Measurements from ENCODE around the gene SMIM13.

The SMIM13 gene

DNA sequence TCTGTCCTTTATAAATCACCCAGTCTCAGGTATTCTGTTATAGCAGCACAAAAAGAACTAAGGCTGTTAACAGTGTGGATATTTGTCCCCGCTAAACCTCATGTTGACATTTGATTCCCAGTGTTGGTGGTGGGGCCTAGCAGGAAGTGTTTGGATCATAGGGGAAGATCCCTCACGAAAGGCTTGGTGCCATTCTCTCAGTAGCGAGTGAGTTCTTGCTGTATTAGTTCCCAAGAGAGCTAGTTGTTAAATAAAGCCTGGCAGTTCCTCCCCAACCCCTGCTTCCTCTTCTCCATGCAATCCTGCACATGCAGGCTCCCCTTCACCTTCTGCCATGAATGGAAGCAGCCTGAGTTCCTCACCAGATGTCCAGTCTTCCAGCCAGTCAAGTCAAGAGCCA, 47.7 kb downstream of the SMIM13 start:
- TF ChIP-seq NFIC (IDR thresholded peaks at IDR 0.05) (no peak), EP300 (IDR thresholded peaks at IDR 0.05; ENCODE audit: borderline replicate concordance) (no peak), YY1 (IDR thresholded peaks at IDR 0.05; ENCODE audit: low read depth) (no peak), TCF12 (IDR thresholded peaks at IDR 0.05; ENCODE audit: low read depth) (no peak), CREB1 (IDR thresholded peaks at IDR 0.05; ENCODE audit: low read depth) (no peak), TAF1 (IDR thresholded peaks at IDR 0.05; ENCODE audit: low read depth) (no peak), ZBTB7A (IDR thresholded peaks at IDR 0.05; ENCODE audit: low read depth) (no peak), FOXM1 (IDR thresholded peaks at IDR 0.05; ENCODE audit: borderline replicate concordance, low read depth) (no peak), EGR1 (IDR thresholded peaks at IDR 0.05) (no peak), RAD21 (IDR thresholded peaks at IDR 0.05; ENCODE audit: low read depth) (no peak), CEBPB (IDR thresholded peaks at IDR 0.05) (no peak), TEAD4 (IDR thresholded peaks at IDR 0.05) (no peak)
- TF ChIP-seq, protein P1, sequence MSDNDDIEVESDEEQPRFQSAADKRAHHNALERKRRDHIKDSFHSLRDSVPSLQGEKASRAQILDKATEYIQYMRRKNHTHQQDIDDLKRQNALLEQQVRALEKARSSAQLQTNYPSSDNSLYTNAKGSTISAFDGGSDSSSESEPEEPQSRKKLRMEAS (IDR thresholded peaks at IDR 0.05): no peak
- TF ChIP-seq, protein P2, sequence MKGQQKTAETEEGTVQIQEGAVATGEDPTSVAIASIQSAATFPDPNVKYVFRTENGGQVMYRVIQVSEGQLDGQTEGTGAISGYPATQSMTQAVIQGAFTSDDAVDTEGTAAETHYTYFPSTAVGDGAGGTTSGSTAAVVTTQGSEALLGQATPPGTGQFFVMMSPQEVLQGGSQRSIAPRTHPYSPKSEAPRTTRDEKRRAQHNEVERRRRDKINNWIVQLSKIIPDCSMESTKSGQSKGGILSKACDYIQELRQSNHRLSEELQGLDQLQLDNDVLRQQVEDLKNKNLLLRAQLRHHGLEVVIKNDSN (IDR thresholded peaks at IDR 0.05): no peak
- TF ChIP-seq, protein P3, sequence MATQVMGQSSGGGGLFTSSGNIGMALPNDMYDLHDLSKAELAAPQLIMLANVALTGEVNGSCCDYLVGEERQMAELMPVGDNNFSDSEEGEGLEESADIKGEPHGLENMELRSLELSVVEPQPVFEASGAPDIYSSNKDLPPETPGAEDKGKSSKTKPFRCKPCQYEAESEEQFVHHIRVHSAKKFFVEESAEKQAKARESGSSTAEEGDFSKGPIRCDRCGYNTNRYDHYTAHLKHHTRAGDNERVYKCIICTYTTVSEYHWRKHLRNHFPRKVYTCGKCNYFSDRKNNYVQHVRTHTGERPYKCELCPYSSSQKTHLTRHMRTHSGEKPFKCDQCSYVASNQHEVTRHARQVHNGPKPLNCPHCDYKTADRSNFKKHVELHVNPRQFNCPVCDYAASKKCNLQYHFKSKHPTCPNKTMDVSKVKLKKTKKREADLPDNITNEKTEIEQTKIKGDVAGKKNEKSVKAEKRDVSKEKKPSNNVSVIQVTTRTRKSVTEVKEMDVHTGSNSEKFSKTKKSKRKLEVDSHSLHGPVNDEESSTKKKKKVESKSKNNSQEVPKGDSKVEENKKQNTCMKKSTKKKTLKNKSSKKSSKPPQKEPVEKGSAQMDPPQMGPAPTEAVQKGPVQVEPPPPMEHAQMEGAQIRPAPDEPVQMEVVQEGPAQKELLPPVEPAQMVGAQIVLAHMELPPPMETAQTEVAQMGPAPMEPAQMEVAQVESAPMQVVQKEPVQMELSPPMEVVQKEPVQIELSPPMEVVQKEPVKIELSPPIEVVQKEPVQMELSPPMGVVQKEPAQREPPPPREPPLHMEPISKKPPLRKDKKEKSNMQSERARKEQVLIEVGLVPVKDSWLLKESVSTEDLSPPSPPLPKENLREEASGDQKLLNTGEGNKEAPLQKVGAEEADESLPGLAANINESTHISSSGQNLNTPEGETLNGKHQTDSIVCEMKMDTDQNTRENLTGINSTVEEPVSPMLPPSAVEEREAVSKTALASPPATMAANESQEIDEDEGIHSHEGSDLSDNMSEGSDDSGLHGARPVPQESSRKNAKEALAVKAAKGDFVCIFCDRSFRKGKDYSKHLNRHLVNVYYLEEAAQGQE (IDR thresholded peaks at IDR 0.05; ENCODE audit: low read depth): no peak

DNA sequence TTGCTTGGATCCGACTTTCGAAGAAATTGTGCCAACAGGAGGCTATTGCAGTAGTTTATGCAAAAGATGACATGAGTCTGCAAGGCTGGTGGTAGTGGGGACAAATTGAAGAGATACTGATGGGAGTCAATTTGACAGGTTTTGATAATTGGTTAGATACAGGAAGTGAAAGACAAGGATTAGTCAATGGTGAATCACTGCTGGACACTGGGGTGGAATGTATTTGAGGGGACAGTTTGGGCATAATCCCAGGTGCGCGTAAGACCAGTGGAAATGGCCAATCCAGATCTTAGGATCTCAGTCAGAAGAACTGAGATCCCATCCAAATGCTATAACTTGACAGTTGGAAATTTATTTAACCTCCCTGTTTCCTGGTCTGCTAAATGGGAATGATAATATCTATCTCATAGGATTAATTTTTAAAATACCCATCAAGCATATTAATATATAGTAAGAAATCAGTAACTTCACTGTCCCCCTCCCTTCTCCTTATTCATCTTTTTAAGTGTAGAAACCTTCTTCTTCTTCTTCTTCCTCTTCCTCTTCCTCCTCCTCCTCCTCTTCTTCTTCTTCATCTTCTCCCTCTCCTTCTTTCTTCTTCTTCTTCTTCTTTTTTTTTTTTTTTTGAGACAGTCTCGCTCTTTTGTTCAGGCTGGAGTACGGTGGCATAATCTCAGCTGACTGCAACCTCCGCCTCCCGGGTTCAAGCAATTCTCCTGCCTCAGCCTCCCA, 48.8 kb downstream of the SMIM13 start:
- no peak for TF ChIP-seq CEBPB (IDR thresholded peaks at IDR 0.05)
- no peak for TF ChIP-seq YY1 (IDR thresholded peaks at IDR 0.05; ENCODE audit: low read depth)
- no peak for TF ChIP-seq NFIC (IDR thresholded peaks at IDR 0.05)
- TF ChIP-seq CREB1 (IDR thresholded peaks at IDR 0.05; ENCODE audit: low read depth): no peak
- no peak for TF ChIP-seq EGR1 (IDR thresholded peaks at IDR 0.05)
- TF ChIP-seq RAD21 (IDR thresholded peaks at IDR 0.05; ENCODE audit: low read depth): no peak
- TF ChIP-seq TEAD4 (IDR thresholded peaks at IDR 0.05): no peak

DNA sequence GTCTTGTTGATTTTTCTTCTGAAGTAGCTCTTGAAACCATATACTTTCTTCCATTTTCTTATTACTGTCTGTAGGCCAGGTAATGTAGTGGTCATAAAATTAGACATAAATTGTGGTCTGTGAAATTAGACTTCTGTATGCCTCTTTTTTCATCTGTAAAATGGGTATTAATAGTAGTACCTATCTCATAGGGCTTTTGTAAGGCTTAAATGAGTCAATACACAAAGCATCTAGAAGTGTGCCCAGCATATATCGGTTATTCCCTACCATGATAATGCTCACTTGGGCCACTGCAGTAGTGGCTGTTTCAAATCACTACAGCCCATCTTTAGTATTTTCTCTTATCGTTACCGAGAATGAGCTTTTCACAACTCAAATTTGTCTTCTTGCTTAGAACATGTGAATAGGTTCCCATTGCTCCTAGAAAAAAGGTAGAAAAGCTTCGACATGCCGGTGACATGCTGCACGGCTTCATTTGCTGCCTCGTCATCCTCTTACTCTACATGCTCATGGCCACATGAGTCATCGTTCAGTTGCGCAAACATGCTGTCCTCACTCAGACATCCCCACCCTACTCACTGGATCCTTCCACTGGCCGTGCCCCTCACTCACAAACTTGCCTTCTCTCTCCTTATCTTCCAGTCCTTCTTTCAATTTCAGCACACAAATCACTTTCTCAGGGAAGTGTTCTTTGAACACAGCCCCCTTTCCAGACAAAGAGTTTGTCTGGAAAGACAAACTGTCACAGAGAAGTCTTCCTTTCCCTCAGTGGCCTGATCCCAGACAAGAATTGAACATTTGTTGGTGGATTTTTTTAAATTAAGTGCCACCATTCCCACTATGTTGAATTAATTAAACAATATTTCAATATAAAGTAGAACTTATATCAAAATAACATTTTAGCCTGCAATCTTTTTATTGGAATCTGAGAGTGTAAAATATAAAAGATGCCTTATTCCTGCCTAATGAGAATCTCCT, 50.0 kb downstream of the SMIM13 start:
- TF ChIP-seq, protein P3 (IDR thresholded peaks at IDR 0.05; ENCODE audit: low read depth): no peak
- TF ChIP-seq EGR1 (IDR thresholded peaks at IDR 0.05): no peak
- TF ChIP-seq ZBTB7A (IDR thresholded peaks at IDR 0.05; ENCODE audit: low read depth): no peak
- no peak for TF ChIP-seq EP300 (IDR thresholded peaks at IDR 0.05; ENCODE audit: borderline replicate concordance)
- TF ChIP-seq YY1 (IDR thresholded peaks at IDR 0.05; ENCODE audit: low read depth): no peak
- no peak for TF ChIP-seq FOXM1 (IDR thresholded peaks at IDR 0.05; ENCODE audit: borderline replicate concordance, low read depth)
- peak; percentile 92 for TF ChIP-seq CEBPB (IDR thresholded peaks at IDR 0.05)

DNA sequence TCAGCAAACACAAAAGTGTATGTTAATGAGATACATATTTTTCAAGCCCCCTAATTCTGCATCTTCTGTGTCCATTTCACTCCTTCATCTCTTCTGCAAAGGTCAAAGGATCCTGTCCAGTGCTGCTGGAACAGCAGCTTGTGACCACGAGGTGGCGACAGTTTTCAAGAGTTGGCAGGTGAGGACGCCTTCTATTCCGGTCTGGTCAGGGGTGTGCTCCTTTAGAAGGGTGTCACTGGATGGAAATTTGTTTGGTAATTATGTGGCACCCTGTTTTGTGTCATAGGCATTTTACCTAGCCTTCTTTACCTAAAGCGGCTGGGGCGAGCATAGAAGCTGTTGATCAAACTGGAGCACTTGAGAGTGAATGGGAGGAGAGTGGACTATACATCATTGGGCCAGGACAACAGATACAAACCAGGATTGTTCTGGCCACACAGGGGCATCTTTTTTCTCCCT, 50.8 kb downstream of the SMIM13 start:
- peak; percentile 98 for TF ChIP-seq RAD21 (IDR thresholded peaks at IDR 0.05; ENCODE audit: low read depth)
- TF ChIP-seq YY1 (IDR thresholded peaks at IDR 0.05; ENCODE audit: low read depth): no peak

DNA sequence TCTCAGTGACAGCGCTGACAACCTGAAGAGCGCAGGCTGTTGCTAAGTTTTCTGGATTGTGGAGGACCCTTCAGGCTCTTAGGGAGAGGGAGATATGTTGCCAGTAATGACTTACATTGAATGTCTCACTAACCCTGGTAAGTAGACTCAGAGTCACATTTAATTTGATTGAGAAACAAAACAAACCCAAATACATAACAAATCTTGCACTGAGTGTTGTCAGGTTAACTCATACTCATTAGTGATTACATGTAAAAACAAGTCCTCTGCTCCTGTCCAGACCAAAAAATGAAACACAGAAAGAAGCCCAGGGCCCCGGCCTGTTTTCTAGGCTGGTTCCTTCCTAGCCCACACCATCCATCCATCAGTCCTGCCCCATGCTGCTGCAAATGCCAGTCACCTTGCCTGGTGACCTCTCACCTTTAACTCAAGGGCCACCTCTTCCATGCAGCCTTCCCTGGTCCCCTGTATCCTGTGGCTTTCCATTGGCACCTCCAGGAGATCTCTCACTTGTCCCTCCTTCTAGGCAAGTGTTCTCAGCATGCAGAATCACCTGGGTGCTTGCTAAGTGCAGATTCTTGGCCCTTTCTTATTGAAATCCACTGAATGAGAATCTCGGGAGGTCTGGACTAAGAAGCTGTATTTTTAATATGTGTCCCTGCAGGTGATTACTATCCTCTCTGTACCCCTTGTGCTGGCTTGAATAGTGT, 52.6 kb downstream of the SMIM13 start:
- no peak for TF ChIP-seq FOXM1 (IDR thresholded peaks at IDR 0.05; ENCODE audit: borderline replicate concordance, low read depth)
- TF ChIP-seq CREB1 (IDR thresholded peaks at IDR 0.05; ENCODE audit: low read depth): no peak

DNA sequence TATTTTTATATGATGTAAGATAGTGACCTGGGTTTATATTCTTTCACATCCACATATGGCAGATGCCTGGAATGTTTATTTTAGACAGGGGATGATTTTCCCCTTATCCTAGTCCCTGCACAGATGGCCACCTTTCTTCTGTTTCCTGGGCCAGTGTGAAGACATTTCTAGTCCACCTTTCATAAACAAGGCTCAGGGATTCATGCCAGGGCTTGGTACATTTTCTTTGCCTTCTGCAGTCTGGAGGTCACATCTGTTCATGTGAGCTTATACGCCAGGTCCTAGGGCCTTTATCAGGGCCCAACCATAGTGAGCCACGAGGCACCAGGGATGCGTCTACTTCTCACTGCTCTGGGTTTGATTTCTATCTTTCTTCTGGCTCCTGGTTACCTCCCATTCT, 55.9 kb downstream of the SMIM13 start:
- TF ChIP-seq EGR1 (IDR thresholded peaks at IDR 0.05) (no peak), ZBTB7A (IDR thresholded peaks at IDR 0.05; ENCODE audit: low read depth) (no peak), TAF1 (IDR thresholded peaks at IDR 0.05; ENCODE audit: low read depth) (no peak), RAD21 (IDR thresholded peaks at IDR 0.05; ENCODE audit: low read depth) (no peak)
- TF ChIP-seq, protein P3 (IDR thresholded peaks at IDR 0.05; ENCODE audit: low read depth): no peak

Measured in Ishikawa (cell line).